Thoracic aorta (tissue), 2 donors: Measurements from ENCODE around the gene NDUFB2. TPM values are rescaled to one million over a fixed set of nuclear protein-coding genes. Genes with fewer than 3 reads are reported as not detected.

ENCODE experiments used
- ATAC-seq: fragments of 150-250 bp; one replicate; pipeline ENCODE4 v1.8.0; 2017; ENCODE audit warnings: low read depth; ENCODE audit not compliant: insufficient number of reproducible peaks, low FRiP score
- DNase-seq: peaks from one replicate; pipeline ENCODE4 v3.0.0-alpha.2; 2020; ENCODE audit warnings: low spot score
- H3K27ac ChIP-seq, 2 donors: fragments of 200-600 bp; sonication (generic); 1 replicate in 1 of 2; 2 replicates in 1 of 2; pipeline ENCODE4 v1.5.1; 2016; ENCODE audit warnings: mild to moderate bottlenecking in 2 of 2, moderate library complexity in 2 of 2
- H3K27me3 ChIP-seq: fragments of 200-600 bp; sonication (generic); replicated peaks from 2 replicates; pipeline ENCODE4 v1.6.0; 2016; ENCODE audit warnings: mild to moderate bottlenecking; ENCODE audit not compliant: insufficient read depth
- H3K36me3 ChIP-seq: fragments of 200-600 bp; sonication (generic); one replicate; pipeline ENCODE4 v1.5.1; 2016
- H3K4me1 ChIP-seq, 2 donors: fragments of 200-600 bp; sonication (generic); 1 replicate in 1 of 2; 2 replicates in 1 of 2; pipeline versions ENCODE4 v1.5.1 to v1.6.0; 2016; ENCODE audit warnings: low read depth in 2 of 2, mild to moderate bottlenecking in 1 of 2; ENCODE audit not compliant: control insufficient read depth in 1 of 2
- H3K4me3 ChIP-seq: fragments of 200-600 bp; sonication (generic); 2 replicates; pipeline ENCODE4 v1.5.1; 2016; ENCODE audit warnings: mild to moderate bottlenecking
- H3K9me3 ChIP-seq: fragments of 200-600 bp; sonication (generic); 2 replicates; pipeline ENCODE4 v1.5.1; 2016
- CTCF ChIP-seq: fragments of 200-600 bp; sonication (generic); IDR thresholded peaks from one replicate; pipeline ENCODE4 v1.5.1; 2019; ENCODE audit warnings: antibody characterized with exemption
- total RNA-seq, 2 donors: library from RNA; depleted of rRNA; stranded (reverse); fragments of >200 nt; gene quantifications; one replicate each; pipeline versions ENCODE4 v1.1.0 to v1.2.3, GENCODE V29; 2016

The NDUFB2 gene
- total RNA-seq, 2 donors from 2014 or later = 84.0 to 354 TPM

DNA sequence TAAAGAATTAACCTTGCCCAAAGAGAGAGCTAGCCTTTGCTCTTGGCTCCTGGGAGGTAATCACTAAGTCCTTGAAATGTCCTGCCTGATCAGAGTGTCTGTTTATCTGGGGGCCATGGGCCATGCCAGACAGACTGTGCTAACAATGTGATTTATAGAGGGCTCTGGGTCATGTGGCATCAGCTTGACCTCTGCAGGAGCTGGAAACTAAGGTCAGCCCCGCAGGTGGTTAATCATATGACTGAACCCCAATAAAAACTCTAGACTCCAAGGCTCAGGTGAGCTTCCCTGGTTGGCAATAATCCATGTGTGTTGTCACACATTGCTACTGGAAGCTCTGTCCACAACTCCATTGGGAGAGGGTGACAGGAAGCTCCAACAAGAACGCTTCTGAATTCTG lies 47.5 kb downstream of the NDUFB2 start:
- H3K4me1 ChIP-seq = no peaks in the 10 kb centered on the region
- peaks cover 6% of the 10 kb centered on the region for H3K36me3 ChIP-seq
- H3K4me3 ChIP-seq = no peak overlapping the region
- TF ChIP-seq CTCF = no peak
- no peak for ATAC-seq
- no peak for DNase-seq
- no peaks in the 10 kb centered on the region for H3K27me3 ChIP-seq
- no peaks in the 10 kb centered on the region for H3K9me3 ChIP-seq
- no peak overlapping the region for H3K27ac ChIP-seq

DNA sequence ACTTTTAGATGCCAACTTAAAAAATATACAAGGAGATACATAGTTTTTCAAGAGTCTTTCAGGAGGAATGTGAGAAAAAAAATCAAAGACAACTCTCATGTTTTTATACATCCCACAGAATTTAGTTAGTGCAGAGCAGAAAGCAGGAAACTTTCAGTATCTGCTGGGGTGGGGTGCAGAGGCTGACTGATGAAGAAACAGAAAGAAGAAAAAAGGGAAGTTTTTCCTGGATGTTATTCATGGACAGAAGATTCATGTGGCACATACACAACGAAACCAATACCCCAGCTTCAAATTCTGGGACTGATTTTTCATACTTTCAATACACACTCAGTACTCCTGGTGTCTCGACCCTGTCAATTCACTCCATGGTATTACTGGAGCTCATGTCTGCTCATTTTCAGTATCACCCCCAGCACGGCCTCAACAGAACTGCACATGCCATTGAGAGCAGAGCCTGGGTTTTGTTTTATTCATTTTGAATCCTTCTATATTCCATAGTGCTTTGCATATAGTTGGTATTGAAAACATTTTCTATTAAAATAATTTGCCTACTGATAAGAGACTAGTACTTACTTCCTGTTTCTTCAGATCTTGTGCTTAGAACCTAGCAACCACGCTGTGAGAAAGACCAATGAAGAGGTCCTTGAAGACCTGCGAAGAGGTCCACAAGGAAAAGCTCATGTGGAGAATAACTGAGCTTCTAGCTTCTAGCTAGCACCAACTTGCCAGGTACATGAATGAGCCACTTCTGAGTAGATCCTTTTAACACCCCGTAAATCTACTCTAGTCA lies 49.0 kb downstream of the NDUFB2 start:
- no peak for TF ChIP-seq CTCF
- H3K9me3 ChIP-seq = no peaks in the 10 kb centered on the region

GRCh38 chr7:140746751-140747150 lies 50.2 kb downstream of the NDUFB2 start:
- H3K4me1 ChIP-seq = no peaks in the 10 kb centered on the region
- no peak for TF ChIP-seq CTCF
- no peak overlapping the region for H3K4me3 ChIP-seq
- DNase-seq = no peak
- H3K27ac ChIP-seq = no peak overlapping the region
- peaks cover 7% of the 10 kb centered on the region for H3K36me3 ChIP-seq
- H3K27me3 ChIP-seq = no peaks in the 10 kb centered on the region
- no peak for ATAC-seq
- no peaks in the 10 kb centered on the region for H3K9me3 ChIP-seq

More for the DNA sequence above, 49.0 kb downstream of the NDUFB2 start:
- Histone ChIP-seq H3K4me1 (no peaks in the 10 kb centered on the region), H3K27ac (no peak overlapping the region), H3K36me3 (peaks cover 7% of the 10 kb centered on the region), H3K27me3 (no peaks in the 10 kb centered on the region), H3K4me3 (no peak overlapping the region)
- no peak for ATAC-seq
- DNase-seq = no peak

GRCh38 chr7:140752533-140752932 lies 56.0 kb downstream of the NDUFB2 start:
- no peaks in the 10 kb centered on the region for H3K27me3 ChIP-seq
- ATAC-seq = no peak
- TF ChIP-seq CTCF = no peak
- no peak overlapping the region for H3K4me3 ChIP-seq
- H3K9me3 ChIP-seq = no peaks in the 10 kb centered on the region
- no peak for DNase-seq
- H3K4me1 ChIP-seq = no peaks in the 10 kb centered on the region
- peaks cover 7% of the 10 kb centered on the region for H3K36me3 ChIP-seq
- no peak overlapping the region for H3K27ac ChIP-seq

- no peaks in the 10 kb centered on the region for H3K27me3 ChIP-seq
- no peak overlapping the region for H3K27ac ChIP-seq
Observed at GRCh38 chr7:140754506-140754905, 58.0 kb downstream of the NDUFB2 start.

More at GRCh38 chr7:140754506-140754905, 58.0 kb downstream of the NDUFB2 start:
- Histone ChIP-seq H3K4me3 (no peak overlapping the region), H3K36me3 (peaks cover under 1% of the 10 kb centered on the region), H3K4me1 (no peaks in the 10 kb centered on the region), H3K9me3 (no peaks in the 10 kb centered on the region)
- DNase-seq (no peak), ATAC-seq (no peak)
- TF ChIP-seq CTCF = no peak

Other genes starting within 250 kb of the NDUFB2 start
- gene MKRN1, start 217.2 kb upstream of the NDUFB2 start, total RNA-seq = 10 to 100 TPM; 39.7 to 62.1 TPM
- gene DENND2A, start 55.9 kb upstream of the NDUFB2 start, total RNA-seq = 1 to 10 TPM; 4.9 to 5.1 TPM
- gene ADCK2, start 23.8 kb upstream of the NDUFB2 start, total RNA-seq = 10 to 100 TPM; 20.8 to 25.7 TPM
- 10 to 100 TPM; 31.5 to 62.2 TPM for gene BRAF, start 228.2 kb downstream of the NDUFB2 start, total RNA-seq